NCI-H1417 treated with DMSO at 0.1 percent for 48 hours (cell line): ENCODE measurements around the gene PPP1R9B.

Source experiments
- DNase-seq: peaks from one replicate; lab custom pipeline; 2025; lab: John Stamatoyannopoulos, UW

Gene PPP1R9B

DNA sequence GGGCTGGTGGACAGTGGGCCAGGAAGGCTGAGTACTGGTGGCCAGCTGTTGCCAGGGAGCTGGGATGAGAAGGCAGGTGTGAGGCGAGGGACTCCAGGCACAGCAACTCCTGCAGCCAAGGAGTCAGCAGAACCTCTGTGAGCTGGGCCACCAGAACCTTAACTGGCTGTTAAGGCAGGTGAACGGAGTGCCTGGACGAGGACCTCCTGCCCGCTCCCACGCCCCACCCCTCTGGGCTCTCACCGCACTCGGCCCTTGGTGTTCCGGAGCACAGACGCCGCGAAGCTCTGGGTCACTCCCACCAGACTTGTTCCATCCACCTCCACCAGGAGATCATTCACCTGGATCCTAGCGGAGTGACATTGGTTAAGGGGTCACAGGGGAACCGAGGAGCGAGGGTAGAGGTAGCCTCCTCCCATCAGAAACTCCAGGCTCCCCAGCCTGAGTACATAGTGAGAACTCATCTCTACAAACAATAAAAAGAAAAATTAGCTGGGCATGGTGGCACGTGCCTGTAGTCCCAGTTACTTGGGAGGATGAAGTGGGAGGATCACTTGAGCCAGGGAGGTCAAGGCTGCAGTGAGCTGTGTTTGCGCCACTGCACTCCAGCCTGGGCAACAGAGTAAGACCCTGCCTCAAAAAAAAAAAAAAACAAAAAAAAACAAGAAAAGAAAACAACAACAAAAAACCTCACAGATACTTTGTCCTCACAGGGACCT, 9.3 kb downstream of the PPP1R9B start:
- DNase-seq, result no peak

DNA sequence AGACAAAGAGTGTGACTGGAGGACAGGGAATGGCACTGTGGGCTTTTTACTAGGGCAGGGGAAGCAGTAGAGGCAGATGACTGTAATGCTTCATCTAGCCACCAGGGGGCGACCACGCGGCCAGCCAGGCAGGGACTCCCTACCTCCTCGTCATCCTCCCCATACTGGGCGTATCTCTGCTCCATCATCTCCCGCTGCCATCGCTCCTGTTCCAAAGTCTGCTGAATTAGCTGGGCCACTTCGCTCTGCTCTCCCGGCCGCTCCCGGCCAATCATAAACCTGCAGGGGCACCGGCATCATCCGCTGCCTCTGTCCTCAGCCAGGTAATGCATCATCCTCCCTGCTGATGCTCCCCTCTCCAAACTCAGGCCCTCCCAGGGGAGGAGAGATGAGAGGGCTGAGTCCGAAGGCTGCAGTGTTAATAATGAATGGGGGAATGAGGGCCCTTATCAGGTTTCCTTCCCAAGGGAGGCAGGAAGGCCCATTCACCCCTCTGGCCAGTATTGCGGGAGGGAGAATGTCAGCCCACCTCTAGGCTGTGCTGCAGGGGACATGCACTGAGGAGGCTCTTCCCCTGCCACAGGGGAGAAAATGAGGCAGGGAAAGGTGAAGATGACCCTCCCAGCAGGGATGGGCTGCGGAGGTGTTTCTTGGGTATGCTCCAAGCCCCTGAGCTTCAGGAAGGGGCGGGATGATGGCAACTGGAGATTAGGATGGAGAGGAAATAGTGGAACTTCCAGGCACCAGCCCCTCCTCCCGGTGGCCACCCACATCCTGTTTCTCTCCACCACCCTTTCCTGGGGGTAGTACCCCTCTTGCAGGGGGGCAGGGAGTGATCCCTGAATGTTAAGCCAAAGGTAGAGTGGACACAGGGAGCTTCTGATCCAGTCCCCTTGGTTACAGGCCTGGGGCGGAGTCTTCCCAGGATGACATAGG, 10.3 kb downstream of the PPP1R9B start:
- DNase-seq, result no peak

DNA sequence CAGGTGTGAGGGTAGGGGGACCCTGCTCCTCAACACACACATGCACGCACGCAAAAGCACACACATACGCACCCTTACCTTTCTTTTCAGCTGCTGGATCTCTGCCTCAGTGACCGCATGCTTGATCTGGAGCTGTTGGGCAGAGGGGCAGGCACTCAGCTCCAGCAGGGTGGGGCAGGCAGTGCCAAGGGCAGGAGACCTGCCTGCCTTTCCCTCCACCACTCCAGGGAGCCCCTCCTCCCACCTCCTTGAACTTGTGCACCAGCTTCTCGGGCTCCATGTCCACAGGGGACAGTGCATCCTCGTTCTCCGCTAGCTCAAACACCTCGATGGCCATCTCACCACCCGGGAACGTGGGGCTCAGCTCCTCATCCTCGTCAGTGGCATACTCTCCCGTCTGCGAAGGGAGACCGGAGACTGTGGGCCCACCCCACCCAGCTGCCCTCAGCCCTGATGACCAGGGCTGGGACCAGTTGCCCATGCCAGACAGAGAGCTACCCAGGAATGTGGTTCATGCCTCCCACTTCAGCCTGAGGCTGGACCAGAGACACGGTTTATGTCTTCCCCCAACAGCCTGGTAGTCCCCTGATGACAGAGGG, 11.2 kb downstream of the PPP1R9B start:
- no peak for DNase-seq

DNA sequence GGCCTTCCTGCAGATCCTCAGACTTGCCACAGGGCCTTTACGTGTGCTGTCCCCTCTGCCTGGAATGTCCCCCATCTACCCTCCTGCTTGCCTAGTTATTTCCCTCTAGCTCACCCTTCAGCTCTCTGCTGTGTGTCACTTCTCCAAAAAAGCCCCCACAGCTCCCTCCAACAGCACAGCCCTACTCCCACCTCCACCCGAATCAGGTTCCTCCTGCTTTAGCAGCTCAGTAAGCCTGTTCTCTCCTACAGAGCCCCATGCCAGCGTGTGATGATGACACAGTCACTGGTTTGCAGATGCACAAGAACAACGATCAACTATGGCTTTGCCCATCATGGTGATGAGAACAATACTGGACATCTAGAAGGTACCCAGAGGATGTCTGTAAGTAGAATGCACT, 13.4 kb downstream of the PPP1R9B start:
- DNase-seq, result no peak

DNA sequence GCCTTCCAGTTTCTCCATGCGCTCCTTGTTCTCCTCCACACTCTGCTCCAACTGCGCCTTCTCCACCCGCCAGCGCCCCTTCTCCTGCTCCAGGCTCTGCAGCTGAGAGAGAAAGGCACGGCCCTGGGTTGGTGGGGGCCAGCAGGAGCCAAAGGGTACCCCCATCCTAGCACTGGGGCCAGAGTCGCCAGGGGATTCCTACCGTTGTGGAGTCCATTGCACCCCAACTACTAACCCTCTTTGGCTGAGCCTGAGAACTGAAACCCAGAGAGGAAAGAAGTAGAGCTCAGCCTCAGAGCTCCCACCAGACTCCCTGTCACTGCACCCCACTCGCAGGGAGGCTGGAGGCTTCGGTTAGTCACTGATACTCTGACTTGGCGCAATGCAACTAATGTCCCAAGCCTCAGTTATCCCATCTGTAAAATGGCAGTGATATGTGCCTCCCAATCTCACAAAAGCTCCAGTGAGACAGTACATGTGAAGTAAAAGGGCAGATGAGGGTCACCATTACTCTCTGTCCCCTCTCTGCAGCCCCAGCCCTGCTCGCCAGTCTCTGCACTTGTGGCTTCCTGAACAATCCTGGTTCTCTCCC, 14.3 kb downstream of the PPP1R9B start:
- no peak for DNase-seq

DNA sequence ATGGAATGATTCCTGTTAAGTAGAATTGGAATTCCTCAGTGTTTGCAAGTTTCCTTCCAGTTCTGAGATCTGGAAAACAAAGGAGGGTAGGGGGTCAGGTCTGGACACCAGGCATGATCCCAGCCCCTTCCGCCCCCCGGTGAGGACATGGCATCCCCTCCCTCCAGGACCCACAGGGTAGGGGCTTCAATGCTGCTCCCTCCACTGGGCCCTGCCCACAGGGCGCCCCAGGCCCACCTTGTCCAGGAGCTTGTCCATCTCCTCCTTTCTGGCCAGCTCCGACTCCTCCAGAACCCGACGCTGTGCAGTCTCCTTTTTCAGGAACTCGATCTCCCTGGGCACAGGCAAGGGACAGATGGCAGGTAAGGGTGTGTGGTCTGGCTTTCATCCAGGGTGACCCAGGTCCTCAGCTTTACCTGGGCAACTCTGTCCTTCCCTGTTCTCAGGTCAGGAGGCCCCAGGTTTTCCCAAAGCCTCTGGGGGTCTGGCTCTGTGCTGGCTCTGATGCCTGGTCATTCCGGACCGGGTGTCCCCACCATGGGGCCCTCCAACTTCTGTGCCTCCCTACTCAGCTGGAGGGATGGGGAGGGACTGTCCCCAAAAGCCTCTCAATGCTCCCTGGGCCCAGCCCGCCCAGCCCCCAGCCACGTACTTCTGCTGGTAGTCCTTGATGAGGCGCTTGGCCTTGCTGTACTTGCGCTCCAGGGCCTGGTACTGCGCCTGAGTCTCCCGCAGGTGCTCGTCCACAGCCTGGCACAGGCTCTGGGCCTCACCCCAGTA, 15.0 kb downstream of the PPP1R9B start:
- no peak for DNase-seq

DNA sequence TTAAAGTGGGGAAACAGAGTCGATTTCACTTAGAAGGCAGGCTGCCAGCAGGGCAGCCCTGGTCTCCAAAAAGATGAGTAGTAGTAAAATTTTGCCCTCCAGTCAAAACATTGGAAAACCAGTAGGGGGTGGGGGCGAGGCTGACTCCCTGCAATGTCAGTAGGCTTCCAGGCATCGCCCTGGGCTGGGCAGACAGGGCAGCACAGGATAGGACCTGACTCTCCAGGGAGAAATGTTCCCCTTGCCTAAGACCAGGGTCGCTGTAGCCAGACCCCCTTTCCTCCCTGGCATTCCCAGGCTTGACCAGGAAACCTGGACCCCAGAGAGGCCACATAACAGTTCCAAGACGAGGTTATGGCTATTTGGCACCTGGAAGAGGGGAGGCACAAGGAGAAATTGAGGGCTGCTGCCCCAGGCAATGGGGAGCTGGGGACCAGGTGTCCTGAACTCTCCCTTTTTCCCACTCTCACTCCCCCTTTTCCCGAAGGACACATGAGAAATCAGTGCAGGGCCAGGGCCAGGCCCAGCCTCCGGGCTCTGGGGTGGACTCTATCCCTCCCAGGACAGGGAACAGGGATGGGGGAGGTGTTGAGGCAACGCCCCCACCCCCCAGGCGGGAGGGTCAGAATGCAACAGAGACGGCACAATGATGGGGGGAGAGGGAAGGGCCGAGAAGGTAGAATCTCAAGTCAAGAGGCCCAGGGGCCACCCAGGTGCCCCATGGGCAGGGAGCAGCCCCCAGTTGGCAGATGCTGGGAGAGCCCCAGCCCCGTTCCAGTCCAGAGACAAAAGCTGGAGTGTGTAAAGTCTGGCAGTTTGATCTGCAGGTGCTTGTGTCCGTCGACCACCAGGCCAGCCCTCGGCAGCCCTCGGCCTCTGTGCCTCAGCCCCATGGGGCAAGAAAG, 16.0 kb downstream of the PPP1R9B start:
- no peak for DNase-seq

DNA sequence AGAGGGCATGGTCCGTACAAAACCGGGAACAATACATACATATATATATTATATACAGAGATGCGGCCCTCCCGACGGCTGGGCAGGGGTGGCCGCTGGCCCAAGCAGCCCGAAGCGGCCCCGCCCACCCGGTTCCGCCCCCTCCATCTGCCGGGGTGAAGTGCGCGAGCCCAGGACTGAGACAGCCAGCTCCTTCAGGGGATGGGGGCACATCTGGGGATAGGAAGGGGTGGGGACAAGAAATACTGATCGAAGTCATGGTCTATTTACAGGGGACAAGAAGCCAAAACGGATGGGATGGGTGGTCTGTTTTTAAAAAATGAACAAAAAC, 16.7 kb downstream of the PPP1R9B start:
- no peak for DNase-seq

DNA sequence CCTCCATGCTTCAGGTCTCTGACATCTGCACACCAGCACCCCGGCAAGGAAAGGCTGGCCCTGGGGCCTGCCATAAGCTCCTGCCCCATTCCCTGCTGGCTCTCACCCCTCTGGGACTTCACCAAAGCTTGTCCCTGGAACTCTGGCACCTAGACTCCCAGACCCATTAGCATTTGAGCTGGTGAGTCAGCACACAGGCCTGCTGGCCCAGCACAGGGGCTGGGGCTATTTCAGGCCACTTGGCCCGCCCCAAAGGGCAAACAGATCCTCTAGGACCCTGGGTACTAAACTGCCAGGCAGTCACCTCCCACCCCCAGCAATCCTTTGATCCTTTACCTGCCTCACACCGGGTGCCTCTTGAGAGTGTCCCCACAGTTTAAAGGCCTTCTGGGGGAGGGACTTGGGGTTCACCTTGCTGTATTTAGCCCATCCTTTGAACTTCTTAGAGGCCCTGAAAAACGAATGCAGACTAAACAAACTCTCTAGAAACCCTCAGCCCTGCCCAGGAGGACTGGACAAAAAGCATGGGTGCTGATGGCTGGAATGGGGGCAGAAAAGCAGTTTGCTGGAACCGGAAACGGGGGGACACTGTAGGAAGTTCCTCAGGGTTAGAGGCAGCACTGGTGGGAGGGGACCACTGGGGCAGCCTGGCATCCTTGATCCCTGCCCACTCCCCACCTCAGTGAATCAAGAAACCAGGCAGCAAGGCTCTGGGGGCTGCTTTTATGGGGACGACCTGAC, 17.3 kb downstream of the PPP1R9B start:
- no peak for DNase-seq

DNA sequence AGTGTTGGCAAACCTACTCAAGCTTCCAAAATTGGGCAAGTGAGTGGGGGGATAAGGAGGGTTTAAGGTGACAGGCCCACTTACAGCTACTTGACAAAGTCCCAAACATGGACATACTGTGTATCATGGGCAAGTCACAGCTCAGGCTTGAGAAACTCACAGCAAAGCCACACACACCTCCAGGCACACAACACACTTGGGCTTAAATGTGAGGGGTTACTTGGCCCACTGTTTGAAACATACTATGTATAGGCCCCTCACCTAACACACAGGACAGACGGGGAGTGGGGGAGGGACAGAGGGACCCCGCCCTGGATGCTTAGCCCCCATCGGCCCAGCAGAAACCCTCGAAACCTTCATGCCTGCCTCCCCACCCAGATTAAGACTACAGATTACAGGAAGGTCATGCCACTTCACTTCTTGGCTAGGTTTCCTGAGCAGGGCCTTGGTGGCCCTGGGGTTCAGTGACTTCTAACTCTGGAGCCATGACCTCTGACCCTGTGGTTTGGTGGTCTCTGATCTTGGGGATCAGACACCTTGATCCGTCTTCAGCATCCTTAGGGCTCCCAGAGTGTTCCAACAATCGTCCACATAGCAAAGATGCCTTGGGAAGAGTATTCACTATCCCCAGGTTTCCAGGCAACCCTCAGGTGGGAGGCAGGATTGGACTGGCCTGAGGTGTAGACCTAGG, 18.2 kb downstream of the PPP1R9B start:
- no peak for DNase-seq

DNA sequence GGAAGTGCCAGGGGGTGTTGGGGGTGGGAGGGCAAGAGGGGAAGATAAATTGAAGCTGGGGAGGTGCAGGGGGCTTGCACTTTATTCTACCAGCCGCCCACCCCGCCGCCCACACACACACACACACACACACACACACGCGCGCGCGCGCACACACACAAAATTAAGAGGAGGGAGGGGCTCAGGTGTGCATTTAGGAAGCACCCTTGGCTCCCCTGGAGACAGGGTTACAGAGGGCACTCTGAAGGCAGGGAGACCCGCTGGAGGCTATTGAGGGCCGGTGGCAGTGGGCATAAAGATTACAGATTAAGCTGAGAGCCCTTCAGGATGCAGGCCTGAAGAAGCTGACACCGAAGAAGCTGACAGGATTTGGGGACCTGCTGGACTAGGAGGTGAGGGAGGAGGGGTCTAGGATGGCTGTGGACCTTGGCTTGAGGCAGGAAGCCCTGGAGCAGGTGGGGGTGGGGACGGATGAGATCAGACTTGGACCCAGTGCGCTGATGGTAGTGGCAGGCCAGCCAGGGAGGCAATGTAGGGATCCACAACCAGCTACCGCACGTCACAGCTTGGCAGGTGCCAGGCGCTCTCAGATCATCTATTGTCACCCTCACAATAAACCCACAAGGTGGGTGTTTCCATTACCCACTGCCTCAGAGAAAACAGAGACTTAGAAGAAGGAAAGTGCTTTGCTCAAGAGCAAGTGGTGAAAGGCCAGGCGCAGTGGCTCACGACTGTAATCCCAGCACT, 19.7 kb downstream of the PPP1R9B start:
- DNase-seq, result no peak

DNA sequence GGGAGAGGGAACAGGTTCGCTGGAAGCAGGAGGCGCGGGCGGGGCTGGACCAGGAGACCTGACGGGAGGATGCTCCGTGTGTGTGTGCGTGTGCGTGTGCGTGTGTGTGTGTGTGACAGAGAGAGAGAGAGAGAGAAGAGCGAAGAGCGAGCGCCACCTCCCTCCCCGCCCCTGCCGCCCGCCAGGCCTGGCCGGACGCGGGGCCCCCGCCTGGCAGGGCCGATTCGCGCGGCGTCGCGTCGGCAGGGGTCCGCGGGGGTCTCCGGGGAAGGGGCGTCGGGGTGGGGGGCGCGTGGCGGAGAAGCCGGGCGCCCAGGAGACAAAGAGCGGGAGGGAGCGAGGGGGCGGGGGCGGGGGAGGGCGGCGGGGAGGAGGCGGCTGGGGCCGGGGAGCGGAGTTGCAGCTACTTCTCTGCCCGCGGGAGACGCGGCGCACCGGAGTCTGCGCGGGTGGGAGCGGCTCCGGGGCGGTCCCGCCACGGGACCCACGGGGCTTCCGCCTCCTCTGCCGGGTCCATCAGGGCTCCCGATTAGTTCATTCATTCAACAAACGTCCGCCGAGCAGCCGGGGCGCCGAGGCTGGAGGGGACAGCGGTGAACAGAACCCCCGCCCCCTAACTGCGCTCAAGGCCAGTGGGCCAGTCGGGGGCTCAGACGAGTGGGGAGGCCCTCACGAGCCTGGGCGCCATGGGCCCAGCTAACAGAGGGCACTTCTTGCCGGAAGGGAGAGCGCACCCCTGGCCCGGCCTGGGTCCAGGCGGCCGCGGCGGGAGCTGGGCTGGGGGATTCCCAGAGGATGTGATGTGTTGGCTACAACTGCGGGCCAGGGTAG, 20.5 kb downstream of the PPP1R9B start, which contains the start of gene SAMD14:
Gene SAMD14 (minus strand): TSS at position 433 of the 831 bp plus-strand sequence. CDS start 5,201 bp downstream, outside the sequence.
- DNase-seq, result no peak

DNA sequence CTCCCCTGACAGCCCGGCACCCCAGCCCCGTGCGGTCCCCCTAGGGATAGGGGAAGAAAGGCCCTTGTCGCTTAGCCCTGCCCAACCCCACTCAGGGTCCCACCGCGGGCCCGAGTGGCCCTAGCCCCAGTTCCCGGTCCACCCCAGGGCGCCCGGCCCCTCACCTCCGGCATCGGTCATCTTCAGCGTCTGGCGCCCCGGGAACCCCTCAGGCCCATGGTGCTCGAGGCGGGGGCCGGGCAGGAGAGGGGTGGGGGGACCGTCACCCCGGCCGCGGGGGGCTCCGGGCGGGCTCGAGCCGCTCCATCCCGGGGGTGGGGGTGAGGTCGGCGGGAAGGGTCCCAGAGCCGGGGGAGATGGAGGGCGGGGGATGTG, 21.1 kb downstream of the PPP1R9B start:
- DNase-seq, result no peak

DNA sequence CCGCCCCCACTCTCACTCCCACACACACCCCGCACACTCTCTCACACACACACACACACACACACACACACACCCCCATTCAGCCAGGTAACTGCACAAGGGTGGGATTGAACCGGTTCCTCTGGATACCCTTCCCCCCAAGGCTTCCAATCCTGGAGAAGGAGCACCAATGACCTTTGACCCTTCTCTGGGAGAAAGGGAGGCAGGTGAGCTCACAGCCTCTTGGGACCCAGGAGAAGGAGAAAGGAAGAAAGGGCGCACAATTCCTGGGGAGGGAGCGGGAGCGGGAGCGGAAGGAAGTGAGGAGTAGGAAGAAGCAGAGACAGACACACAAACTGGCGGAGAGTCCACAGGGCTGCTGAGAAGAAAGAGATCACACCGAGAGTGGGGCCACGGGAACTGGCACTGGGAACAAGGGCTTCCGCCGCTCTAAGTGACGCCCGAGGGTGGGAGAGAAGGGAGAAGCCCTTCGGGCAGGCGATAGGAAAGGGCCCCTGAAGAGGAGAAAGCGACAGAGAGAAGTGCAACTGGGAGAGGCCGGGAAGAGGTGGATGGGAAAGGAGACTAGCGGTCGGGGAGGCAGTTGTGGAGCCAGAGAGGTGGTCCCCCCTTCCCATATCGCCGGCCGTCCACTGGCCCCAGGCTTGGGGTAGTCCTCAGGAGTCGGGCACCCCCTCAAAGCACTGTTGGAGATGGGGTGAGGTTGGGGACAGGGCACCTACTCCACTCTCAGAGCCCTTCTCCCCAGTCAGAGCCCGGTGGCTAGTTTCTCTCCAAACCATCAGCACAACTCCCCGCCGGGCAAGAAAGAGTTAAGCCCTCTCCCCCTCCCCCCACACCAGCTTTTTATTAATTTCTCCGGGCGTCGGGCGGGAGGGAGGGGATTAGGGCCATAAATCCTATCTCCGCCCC, 21.8 kb downstream of the PPP1R9B start:
- no peak for DNase-seq

DNA sequence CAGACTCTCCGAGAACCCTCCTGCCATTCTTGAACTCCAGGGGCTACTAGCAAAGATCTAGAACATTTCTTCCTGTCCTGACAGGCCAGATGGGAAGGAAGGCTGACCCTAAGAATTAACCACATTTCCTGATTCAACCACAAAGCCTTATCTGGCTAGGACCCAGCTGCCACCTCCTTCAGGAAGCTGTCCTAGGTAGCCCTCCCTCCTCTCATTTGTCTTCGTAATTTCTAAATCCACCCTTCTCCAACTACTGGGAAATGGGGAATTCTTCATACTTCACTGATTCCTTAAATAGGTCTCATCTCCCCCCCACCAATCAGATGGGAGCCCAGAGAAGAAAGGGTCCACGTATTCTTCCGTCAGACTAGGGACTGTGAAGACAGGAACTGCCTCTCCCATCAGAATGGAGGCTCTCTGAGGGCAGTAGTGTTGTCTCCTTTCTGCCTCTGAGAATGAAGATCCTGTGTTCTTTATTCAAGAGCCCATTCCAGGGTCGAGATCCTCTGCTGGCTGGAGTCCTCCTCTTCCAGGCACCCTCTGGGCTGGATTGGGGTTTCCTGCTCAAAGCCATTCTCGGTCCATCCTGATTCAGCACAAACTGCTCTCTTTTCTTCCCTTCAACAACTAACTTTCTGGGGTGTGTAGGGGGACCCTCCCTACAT, 22.6 kb downstream of the PPP1R9B start:
- DNase-seq, result no peak

DNA sequence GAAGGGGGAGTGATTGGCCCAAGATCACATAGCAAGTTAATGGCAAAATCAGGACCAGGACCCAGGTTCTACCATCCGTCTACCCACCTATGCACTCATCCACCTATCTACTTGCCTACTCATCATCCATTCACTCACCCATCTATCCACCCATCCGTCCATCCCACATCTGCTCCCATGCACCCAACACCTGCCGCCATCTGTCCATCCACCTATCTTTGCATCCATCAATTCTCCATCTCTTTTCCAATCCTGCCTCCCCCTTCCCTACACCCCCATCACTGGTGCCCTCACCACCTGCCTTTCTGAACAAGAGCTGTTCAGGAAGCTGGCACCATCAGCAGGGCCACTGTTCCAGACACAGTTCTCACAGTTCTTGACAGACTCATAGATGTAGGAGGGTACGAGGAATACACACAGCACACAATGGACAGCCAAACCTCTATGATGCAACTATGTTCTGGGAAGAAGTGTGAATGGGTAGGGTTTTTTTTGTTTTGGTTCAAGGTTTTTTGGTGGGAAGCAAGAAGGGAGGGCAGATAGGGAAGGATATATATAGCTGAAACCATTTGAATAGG, 25.0 kb downstream of the PPP1R9B start:
- no peak for DNase-seq
